HG03457 (cell line): ENCODE data around the gene ELK4.

Source experiments
- ATAC-seq: cut with Tn5 transposase; IDR thresholded peaks from one replicate; pipeline ENCODE4 v1.9.1; 2021; ENCODE audit warnings: moderate number of reproducible peaks; ENCODE audit not compliant: unreplicated experiment

The ELK4 gene

GRCh38 chr1:205568469-205569361 lies 63.1 kb downstream of the ELK4 start:
- no peak for ATAC-seq

- ATAC-seq = no peak
These were observed 63.7 kb downstream of the ELK4 start for GRCh38 chr1:205568135-205568468.

- no peak for ATAC-seq
These were observed 64.1 kb downstream of the ELK4 start for GRCh38 chr1:205567716-205568115.

GRCh38 chr1:205565799-205566198 lies 66.0 kb downstream of the ELK4 start:
- no peak for ATAC-seq

- ATAC-seq = no peak
These were observed 67.8 kb downstream of the ELK4 start for GRCh38 chr1:205563927-205564441.

DNA sequence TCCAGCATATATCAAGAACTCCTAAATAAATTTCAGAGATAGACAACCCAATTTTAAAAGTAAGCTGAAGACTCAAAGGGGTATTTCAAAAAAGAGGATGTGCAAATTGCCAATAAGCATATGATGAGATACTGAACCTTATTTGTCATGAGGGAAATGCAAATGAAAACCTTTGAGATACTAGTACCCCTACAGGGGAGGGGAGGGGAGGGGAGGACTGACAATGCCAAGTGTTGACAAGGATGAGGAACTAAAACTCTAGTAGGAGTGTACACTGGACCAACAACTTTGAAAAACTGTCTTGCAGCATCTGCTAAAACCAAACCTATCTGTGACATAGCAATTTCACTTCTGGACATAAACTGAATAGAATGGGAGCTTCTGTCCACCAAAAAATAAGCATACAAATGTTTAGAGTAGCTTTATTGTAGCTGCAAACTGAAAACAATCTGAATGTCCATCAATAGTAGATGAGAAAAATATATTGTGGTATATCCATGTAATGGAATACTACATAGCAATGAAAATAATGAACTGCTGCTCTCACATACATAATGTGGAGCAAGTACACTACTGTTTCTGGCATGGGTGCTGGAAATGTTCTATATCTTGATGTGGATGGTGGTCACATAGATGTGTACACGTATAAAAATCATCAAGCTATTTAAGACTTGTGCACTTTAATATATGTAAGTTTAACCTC lies 70.2 kb downstream of the ELK4 start:
- no peak for ATAC-seq
